Kidney epithelial cell (primary cell): ENCODE results near the gene CDON. TPM values are rescaled to one million over a fixed set of nuclear protein-coding genes. Genes with fewer than 3 reads are reported as not detected.

Source experiments
- DNase-seq: peaks from one replicate; pipeline ENCODE4 v3.0.0-alpha.2; 2010; ENCODE audit warnings: low read depth
- H3K27me3 ChIP-seq: 2 replicates; pipeline ENCODE4 v1.6.0; 2011; ENCODE audit warnings: low read length; ENCODE audit not compliant: control insufficient read depth, insufficient read depth
- H3K36me3 ChIP-seq: 2 replicates; pipeline ENCODE4 v1.5.1; 2011; ENCODE audit warnings: low read length; ENCODE audit not compliant: control insufficient read depth, insufficient read depth
- H3K4me3 ChIP-seq: 2 replicates; pipeline ENCODE4 v1.5.1; 2011; ENCODE audit warnings: low read depth, mild to moderate bottlenecking, control low read depth, low read length
- CTCF ChIP-seq: IDR thresholded peaks from 2 replicates; pipeline ENCODE4 v1.5.1; 2011; ENCODE audit warnings: mild to moderate bottlenecking, moderate library complexity, low read length, control low read depth, inconsistent platforms; ENCODE audit not compliant: insufficient read depth, poor library complexity, severe bottlenecking
- total RNA-seq: library from RNA; depleted of rRNA; stranded (reverse); fragments of >200 nt; gene quantifications from 2 replicates; pipeline ENCODE4 v1.2.3, GENCODE V29; 2015

The CDON gene
- total RNA-seq, 1 donor from 2014 or later = 10.4 TPM

DNA sequence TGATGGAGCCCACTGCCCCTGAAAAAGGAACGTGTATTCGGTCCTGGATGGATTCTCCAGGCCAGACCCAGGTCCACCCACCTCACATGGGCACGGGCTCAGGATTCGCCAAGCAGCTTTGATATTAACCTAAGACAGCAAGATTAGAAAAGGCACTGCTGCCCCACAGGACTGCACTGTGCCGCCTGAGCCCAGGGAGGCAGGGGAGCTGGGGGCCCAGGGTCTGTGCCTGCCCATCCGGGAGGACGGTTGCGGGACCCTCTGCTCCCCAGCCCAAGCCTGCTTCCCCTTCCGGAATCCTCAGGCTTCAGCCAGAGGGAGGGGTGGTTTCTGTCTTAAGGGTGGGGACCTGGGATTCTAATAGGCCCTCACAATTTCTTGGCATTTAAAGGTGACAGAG is 130.4 kb downstream of the CDON start:
- no peak for DNase-seq
- no peaks in the 10 kb centered on the region for H3K36me3 ChIP-seq
- no peak for TF ChIP-seq CTCF
- peaks cover 6% of the 10 kb centered on the region for H3K27me3 ChIP-seq
- H3K4me3 ChIP-seq = no peak overlapping the region

DNA sequence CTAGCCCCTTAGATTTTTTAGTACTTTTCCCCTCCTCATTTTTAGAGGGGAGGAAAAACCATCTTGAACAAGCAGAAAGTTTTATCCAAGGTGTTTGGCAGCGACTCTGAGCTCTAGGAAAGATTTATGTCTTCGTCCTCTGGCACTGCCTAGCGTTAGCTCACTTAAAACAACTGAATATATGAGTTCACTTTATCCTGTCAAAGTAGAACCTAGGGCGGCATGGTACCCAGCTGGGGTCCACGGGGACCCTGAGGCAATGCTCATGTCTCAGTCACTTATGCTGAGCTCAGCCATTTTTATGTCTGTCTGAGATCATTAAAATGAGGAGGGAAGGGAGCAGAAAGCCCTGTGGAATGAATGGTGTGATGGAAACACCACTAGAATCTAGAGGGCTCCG is 131.0 kb downstream of the CDON start:
- TF ChIP-seq CTCF = no peak
- no peak for DNase-seq
- H3K36me3 ChIP-seq = no peaks in the 10 kb centered on the region
- peaks cover 6% of the 10 kb centered on the region for H3K27me3 ChIP-seq
- H3K4me3 ChIP-seq = no peak overlapping the region

DNA sequence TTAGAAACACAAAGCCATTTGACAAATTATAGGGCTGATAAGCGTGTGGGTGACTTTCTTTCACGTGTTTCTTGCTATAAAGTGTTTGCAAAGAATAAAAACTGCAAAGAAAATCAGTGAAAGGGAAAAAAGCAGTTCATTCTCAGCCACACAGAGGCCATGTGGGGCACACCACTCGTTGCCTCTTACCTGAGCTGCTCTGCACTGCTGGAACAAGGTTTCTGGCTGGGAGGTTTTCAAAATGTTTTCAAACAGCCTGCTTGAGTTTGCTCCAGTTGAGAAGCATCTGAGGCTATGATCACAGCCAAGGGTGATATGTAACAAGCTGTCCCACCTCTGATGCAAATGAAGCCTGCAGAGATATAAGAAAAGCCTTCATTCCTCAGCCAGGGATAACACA is 131.6 kb downstream of the CDON start:
- no peak for DNase-seq
- Histone ChIP-seq H3K27me3 (peaks cover 6% of the 10 kb centered on the region), H3K4me3 (no peak overlapping the region), H3K36me3 (no peaks in the 10 kb centered on the region)
- TF ChIP-seq CTCF = no peak

DNA sequence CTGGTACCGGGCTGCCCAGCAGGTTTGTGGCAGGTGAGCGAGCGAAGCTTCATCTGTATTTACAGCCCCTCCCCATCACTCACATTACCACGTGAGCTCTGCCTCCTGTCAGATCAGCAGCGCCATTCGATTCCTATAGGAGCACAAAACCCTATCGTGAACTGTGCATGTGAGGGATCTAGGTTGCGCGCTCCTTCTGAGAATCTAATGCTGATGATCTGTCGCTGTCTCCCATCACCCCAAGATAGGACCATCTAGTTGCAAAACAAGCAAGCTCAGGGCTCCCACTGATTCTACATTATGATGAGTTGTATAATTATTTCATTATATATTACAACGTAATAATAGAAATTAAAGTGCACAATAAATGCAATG is 132.6 kb downstream of the CDON start:
- Histone ChIP-seq H3K36me3 (no peaks in the 10 kb centered on the region), H3K4me3 (no peak overlapping the region), H3K27me3 (peaks cover 6% of the 10 kb centered on the region)
- no peak for TF ChIP-seq CTCF
- no peak for DNase-seq

GRCh38 chr11:125929445-125930075 is 133.1 kb downstream of the CDON start:
- no peak for TF ChIP-seq CTCF
- Histone ChIP-seq H3K27me3 (peaks cover 6% of the 10 kb centered on the region), H3K4me3 (no peak overlapping the region), H3K36me3 (no peaks in the 10 kb centered on the region)
- DNase-seq = no peak

GRCh38 chr11:125926682-125927081 is 136.0 kb downstream of the CDON start:
- peaks cover 8% of the 10 kb centered on the region for H3K27me3 ChIP-seq
- no peak for DNase-seq
- no peak for TF ChIP-seq CTCF
- H3K36me3 ChIP-seq = no peaks in the 10 kb centered on the region
- no peak overlapping the region for H3K4me3 ChIP-seq
